NCI-H1105 treated with DMSO at 0.1 percent for 48 hours (cell line): Measurements from ENCODE around the gene APLN.

Experiments
- DNase-seq: peaks from one replicate; lab custom pipeline; 2025; lab: John Stamatoyannopoulos, UW

The APLN gene, protein sequence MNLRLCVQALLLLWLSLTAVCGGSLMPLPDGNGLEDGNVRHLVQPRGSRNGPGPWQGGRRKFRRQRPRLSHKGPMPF

DNA sequence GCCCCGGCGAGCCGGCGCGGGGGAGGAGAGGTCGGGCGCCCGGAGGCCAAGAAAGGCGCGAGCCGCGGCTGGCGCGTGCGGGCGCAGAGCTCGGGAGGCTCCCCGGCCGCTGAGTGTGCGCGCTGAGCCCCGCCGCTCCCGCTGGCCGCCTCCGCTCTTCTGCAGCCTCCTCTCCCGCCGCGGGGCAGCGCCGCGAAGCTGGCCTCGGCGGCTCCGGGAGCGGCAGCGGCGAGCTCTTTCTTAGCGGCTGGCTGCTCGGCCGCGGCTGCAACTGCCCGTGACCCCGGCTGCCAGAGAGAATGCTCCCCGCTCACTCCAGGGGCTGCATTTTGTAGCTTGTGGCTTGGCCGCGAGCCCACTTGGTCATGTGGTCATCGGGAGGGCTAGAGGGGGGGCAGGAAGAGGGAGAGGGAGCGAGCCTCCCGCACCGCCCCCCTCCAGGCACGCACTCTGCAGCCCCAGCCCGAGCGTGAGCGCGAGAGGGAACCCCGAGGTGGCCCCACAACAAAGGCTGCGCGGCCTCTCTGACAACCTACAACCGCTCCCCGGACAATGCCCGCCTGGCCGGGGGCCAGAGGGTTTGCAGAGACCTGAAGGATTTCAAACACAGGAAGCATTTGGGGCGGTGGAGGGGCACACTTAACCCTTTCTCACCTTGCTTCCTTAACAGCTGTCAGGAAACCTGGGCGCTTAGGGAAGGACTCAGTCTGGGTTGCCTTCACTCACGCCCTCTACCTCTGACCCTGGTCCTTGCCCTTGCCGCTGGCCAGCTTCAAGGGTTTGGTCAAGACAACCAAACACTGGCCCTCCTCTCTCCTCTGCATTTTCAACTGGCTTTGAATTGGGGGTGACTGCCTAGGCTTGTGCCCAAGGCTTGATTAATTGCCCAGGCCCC, at the start of gene APLN:
Gene APLN (minus strand): TSS at position 305 of the 895 bp plus-strand sequence. CDS start 326 bp downstream, outside the sequence.
- DNase-seq = peak; percentile 6

DNA sequence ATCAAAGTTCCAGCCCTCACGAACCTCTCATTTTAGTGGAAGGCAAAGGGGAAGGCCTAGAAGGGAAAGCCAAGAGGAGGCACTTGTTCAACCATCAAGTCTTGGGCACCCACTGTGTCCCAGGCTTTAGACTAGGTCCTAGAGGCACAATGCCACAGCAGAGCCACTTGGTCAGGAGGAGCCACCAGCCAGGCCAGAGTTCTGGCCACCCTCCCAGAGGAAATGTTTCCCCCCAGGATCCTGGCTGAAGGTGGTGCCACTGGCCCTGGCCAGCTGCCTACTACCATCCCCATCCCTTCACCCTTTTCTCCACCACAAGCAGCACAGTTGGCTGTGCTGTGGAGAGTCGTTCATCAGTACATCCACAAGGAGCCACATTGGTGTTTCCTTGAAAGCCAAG, 49.7 kb upstream of the APLN start:
- no peak for DNase-seq

DNA sequence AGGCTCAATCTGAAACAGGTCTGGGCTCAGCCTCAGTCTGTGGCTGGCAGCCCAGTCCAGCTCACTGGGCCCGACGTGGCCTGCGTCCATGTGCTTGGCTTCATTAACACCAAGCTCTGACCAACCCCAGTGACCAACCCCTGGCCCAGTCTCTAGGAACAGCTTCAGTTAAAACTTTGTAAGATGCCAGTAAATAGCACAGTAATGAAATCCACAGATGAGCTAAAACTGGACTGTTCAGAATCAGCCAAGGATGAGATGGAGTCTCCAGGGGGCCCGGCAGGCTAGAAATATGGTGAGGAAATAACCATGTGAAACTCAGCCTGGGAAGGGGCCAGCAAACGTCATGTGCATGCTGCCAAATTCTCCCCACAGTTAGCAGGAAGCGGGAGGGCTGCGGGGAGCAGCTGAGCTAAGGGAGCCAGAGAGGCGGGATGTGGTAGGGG, 46.9 kb upstream of the APLN start:
- DNase-seq = no peak

DNA sequence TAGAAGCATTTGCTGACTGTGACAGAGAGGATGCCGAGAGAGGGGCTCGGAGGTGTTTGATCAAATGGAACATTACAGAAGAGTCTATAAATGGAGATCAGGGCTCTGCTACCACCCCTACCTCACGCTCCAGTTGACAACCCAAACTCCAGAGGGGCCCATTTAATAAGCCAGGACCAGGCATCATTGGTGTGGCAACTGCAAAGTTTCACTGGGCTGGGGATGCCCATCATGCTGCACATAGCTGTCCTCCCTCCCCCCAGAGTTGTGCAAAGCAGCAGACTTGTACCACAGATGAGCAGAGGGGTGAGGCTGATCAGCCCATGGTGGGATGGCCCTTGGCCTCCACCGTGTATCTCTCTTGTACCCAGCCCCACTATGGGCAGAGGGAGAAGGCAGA, 45.8 kb upstream of the APLN start:
- DNase-seq = no peak

DNA sequence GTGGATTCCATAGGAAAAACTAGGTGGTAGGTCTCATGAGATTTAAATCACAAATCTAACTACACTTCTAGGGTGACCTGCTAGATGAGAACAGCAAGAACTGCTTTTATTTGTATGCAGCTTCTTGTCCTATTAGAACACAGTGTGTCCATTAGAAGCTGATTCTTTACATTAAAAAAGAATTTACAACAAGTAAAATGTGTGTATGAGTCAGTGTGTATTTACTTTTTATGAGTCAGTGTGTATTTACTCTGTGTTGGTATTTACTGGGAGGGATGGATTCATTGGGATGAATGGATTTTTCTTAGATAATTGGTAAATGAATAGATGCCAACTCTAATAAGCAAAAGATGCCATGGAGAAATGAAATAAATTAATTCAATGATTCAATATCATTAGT, 43.4 kb upstream of the APLN start:
- no peak for DNase-seq

DNA sequence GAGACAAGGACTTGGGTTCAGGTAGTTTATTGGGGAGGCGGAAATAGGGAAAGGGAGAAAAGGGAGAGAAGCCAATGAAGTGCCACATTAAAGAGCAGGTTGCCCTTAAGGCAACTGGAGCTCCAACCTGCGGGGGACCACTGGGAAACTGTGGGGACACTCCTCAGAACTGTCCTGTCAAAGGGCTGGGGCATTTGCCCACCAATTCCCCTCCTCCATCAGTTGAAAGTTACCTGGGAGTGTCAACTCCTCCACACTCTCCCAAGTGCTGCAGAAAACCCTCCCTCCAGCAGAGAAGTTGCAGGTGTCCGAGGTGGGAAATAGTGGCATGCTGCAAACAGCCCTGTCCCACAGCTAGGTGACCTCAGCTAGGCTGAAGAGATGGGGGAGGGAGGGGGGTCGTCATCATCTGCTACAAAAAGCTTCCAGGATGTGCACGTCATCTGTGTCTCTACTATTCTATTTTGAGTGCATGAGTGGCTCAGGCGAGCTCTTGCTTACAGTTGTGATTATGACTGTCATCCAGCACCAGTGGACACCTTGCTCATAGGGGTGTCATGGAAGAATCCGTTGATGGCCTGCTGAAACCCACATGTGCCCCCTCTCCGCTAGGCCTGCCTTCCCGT, 42.6 kb upstream of the APLN start:
- DNase-seq = no peak

DNA sequence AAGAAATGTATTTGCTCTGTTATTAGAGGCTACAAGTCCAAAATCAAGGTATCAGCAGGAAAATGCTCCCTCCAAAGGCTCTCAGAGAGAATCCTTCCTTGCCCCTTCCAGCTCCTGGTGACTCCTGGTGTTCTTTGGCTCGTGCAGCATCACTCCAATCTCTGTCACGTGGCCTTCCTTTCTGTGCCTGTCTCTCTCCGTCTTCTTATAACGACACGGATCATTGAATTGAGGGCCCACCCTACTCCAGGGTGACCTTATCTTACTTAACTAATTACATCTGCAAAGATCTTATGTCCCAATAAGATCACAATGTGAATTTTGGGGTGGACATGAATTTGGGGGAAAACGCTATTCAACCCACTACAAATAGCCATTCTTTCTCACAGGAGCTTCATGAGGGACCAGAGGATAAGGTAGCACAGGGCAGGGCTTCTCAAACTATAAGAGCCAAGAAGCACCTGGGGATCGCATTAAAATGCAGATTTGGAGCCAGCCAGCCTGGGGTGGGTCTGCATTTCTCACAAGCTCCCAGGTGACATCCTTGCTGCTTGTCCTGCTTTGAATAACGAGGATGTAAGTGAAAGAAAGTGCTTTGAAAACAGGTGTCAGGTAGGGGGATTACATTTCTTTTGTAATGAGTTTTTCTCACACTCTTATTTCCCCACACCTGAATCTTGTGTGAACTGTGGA, 41.9 kb upstream of the APLN start:
- DNase-seq = no peak

DNA sequence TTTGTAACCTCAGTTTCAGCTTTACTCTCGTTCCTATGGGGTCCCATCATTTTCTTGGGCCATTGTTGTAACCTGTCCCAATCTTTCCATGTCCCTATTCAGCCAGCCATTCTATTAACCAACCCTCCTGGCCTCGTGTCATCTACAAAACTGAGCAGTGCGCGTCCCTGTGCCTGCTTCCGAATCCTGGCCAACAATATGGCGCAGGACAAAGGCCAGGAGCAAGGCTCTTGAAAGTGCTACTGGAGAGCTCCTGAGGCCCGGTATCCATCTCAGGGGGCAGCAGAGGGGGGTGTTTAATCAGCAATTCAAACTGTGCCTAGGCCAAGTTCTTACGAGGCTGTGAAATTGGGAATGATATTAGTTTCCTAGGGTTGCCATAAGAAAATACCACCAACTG, 41.2 kb upstream of the APLN start:
- no peak for DNase-seq

DNA sequence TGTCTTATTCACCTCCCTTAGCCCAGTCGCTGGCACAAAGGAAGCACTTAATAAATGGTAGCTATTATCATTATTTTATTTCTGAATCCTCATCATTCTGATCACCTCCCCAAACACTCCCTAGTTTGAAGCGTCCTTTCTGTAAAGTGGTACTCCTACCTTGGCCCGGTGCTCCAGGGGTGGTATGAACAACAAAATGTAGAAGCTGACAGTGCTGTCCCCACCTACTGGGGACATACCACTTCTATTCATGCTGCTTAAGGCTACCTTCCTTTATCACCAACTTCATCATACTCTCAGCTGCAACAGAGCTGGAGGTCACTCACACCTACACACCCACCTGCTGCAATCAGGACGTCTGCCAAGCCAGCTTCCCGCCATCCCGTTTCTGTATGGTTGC, 40.8 kb upstream of the APLN start:
- no peak for DNase-seq

DNA sequence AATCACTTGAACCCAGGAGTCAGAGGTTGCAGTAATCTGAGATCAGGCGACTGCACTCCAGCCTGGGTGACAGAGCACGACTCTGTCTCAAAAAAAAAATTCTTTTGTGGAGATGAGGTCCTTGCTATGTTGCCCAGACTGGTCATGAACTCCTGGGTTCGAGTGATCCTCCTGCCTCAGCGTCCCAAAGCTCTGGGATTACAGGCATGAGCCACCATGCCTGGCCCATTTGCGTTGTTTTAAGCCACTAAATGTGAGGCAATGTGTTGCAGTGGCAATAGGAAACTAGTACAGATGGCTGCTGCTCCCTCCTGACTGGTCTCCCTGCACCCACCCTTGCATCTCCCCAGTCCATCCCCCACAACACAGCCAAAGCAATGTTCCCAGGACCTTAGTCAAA, 40.0 kb upstream of the APLN start:
- no peak for DNase-seq

DNA sequence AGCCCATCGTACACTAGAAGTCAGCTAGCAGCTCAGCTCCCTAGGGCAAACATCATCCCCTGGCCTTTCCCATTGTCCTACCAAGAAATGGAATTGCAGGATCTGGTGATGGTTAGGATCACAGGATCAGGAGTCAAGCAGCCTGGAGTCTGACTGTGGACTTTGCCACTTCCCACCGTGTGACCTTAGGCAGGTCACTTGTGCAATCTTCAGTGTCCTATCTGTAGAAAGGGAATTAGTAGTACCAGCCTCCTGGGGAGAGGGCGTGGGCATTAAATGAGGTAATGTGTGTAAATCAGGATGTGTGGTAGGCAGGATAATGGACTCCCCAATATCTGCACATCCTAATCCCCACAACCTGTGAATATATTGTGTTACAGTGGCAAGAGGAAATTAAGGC, 38.6 kb upstream of the APLN start:
- no peak for DNase-seq

DNA sequence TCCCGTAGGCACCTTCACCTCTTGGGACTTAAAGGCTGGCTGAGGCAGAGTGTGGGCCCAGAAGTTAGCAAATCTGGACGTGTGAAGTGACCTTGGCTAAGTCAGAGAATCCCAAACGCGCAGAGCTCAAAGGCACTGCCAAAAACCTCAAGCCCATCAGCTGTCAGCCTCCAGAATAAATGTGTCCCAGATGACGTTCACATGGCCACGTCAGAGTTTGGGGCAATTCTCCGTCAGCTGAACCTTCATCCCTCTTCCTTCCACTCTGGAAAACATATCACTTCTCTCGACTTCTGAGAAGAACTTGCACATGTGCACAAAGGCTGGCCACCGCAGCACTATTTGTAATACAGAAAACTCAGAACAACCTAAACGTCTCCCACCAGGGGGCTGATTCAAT, 35.7 kb upstream of the APLN start:
- DNase-seq = no peak

DNA sequence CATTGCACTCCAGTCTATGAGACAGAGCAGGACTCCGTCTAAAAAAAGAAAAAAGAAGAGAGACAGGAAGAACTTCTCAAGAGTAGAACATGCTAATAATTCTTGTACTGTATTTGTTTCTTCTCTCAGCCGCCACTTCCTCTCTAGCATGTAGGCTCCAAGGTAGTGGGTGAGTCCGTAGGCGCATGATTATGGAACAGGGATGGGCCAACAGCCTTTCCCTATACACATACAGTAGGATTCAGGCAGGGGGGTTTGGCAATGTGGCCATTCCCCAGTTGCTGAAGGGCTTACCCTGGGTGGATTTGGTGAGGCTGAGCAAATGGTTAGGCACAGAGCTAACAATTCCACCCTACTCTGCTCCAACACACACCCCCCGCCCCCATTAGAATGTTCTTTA, 35.0 kb upstream of the APLN start:
- DNase-seq = no peak

DNA sequence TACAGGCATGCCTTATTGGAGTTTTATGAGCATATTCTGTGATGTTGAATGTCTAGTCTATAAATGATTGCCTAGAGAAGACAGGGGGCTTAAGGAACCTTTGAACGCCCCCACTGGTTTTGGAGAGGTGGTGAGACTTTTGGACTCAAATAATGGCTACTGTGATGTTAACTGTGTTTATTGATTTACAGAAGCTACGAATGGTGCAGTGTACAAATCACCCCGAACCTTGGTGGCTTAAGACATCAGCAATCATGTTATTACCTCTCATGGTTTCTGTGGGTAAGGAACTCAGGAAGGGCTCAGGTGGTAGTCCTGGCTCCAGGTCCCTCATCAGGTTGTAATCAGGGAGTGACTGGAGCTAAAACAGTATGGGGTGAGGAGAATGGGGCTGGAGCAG, 33.3 kb upstream of the APLN start:
- DNase-seq = no peak

DNA sequence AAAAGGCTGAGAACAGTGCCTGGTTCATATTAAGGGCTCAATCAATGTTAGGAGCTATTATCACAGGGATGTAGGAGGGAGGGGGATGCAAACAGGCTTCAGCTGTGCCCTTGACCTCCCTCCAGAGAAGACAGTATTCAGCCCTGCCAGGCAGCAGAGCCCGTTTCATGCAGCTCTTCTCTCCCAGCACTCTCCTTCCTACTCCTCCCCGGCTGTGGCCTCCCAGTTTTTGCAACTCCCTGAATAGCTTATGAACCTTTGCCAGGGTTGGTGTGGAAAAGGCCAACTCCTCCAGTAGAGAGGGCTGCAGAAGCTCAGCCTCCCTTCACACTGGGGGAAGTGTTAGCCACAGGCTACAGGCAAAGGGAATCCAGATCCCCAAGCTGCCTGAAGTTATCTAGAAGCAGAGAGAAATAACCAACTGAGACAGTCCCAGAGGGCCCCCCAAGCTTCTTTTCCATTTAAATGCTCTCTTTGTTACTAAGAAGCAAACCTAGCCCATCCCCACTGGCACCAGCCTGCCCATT, 31.7 kb upstream of the APLN start:
- DNase-seq = no peak

DNA sequence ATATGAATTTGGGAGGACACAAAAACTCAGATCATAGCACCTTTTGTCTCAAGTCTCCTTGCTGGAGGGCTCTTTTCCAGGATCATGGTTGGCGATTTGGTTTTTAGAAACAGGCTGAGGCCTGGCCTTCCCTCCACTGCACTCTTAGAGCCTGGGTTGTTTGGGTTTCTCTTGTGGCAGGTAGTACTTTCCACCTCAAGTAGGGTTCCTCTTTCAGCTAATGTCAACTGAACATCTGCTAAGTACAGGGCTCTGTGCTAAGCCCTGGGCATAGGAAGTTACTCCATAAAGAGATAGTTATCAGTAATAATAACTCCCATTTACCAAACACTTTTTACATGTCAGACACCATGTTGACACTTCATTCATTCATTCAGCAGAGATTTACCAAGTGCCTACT, 28.2 kb upstream of the APLN start:
- no peak for DNase-seq

DNA sequence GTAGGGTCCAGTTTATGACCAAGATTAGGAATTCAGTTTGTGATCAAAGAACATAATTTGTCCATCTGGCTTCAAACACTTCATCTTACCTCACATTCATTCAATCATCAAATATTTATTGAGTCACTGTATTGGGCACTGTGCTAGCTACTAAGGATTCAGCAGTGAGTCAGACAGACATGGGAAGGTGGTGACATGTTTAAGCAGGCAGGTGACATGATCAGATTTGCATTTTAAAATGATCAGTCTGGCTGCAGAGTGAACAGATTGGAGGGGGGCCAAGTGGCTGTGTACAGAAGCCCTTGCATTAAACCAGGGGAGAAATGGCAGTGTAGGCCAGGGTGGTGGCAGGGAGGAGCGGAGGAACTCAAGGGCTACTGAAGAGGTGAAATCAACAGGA, 25.1 kb upstream of the APLN start:
- peak; percentile 63 for DNase-seq

DNA sequence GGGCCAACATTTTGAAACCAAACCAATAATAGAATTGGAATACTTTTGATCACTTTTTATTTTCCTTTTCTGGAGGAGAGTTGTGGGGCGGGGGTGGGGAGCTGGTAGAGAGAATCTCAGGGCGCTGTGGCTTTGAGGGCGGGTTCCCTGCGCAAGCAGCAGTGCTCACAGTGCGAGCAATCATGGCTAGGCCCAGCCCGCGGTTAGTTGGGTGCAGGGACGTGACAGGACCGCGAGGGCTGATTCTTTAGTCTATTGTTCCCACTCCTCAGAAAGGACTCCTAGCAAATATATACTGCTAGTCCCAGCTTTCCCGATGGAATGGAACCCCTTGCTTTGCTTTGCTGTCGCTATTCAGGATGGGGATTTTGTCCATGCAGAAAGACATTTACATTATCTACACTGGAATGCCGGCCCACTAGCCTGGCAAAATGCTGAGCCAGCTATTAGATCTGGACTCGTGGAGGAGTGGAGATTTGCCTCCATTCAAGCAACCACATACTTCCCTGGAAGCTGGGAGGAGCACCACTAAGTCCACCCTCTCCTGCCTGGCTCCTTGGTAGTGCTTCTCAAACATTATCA, 23.9 kb upstream of the APLN start:
- DNase-seq = no peak

DNA sequence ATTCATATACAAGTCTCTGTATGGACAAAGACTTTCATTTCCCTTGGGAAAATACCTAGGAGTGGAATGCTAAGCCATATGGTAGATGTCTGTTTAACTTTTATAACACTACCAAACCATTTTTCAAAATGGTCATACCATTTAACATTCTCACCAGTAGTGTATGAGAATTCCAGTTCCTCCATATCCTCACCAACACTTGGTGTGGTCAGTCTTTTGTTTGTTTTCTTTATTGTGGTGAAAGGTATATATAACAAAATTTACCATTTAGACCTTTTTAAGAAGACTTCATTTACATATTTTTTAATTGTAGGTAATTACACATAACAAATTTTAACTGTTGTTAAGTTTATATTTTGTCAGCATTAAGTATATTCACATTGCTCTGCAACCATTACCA, 12.7 kb upstream of the APLN start:
- DNase-seq = no peak

DNA sequence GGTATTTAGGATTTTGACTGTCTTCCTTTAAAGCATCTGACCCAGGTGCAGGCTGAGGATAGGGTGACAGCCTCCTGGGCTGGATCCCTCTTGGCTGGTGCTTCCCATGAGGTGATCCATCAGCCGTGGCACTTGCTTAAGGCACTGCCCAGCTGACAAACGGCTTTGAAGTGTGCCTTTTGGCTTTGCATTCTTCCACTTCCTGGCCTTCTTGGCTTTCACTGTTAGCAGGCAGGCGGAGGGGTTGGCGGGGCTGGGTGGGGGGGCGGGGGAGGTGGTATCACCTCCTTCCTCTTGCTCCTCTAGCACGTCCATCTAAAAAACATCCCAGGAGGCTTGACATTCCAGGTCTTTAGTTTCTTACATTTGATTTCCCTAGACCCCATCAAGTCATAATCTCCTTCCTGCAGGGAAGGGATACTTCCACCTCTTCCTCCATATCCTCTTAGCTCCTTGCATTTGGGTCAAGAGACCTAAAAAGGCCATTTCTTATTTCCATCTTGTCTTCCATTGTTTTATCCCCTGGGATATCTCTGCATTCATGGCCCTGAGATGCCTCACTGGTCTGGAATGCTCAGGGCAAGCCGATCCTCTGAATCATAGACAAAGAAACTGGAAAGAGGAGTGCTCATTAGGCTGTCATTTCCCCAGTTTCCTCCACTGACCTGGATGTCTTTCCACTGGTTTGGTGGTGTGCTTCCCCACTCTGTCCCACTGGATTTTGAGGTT, 11.3 kb upstream of the APLN start:
- no peak for DNase-seq

DNA sequence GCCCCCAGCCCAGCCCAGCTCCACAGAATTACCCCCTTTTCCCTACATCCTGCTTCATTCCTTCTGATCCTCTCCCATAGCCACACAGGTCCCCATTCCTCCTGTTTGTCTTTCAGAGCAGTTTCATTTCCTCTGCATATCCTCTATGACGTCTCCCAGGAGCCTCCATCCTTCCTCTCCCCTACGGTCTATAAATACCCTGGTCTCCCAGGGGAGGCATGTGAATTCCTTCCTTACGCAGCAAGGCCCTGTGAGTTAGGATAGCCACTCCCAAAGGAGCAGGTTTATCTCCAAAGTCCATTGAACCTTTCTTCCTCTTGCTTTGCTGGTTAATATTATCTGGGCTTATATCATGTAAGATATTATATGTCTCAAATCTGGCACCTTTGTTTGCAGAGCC, 8.4 kb upstream of the APLN start:
- no peak for DNase-seq

DNA sequence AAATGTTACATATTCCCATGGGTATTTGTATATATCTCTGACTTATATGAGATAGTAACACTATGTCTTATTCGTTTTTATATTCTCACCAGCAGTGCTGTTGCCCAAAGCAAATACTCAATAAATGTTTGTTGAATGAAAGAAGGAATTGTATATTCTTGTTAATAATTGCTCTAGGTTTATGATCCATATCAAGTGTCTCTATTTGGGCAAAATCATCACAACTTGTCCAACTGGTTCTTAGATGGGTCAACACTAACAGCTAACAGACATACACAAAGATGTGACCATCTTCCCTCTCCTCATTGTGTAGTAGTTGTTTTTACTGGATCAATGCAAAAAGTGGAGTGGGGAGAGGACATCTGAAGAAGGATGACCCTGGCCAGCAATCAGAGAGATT, 6.6 kb upstream of the APLN start:
- DNase-seq = no peak
